ENCODE data around the gene PSMB7. TPM values are rescaled to one million over a fixed set of nuclear protein-coding genes. Genes with fewer than 3 reads are reported as not detected.

The PSMB7 gene
- total RNA-seq, 1 experiment from 2014 or later = 264 TPM

- Mint-ChIP-seq H3K4me1 (ENCODE audit: insufficient read depth, unreplicated experiment) (no peaks in the 10 kb centered on the region), H3K27me3 (ENCODE audit: insufficient read depth, unreplicated experiment) (no peaks in the 10 kb centered on the region), H3K36me3 (ENCODE audit: insufficient read depth, unreplicated experiment) (peaks cover 82% of the 10 kb centered on the region), H3K4me3 (ENCODE audit: unreplicated experiment) (no peak overlapping the region), H3K9me3 (ENCODE audit: unreplicated experiment) (no peaks in the 10 kb centered on the region), H3K27ac (ENCODE audit: low read depth, unreplicated experiment) (peak overlapping the region; percentile 42)
- TF ChIP-seq CTCF (IDR thresholded peaks at IDR 0.05; ENCODE audit: unreplicated experiment) = no peak
- CTCF ChIA-PET = interaction anchor here (0.6 kb wide), 1 partner anchor 223 kb away, joined by 3 read pairs; no protein-coding TSS in a partner anchor
- POLR2A ChIA-PET = no interaction called here
- intact Hi-C loops (cut with micrococcal nuclease) = no loop called here
- no TSS peak for BruUV-seq (replicated peaks)
- DNase-seq (ENCODE audit: unreplicated experiment) = no peak
Observed at GRCh38 chr9:124350494-124351263, 64.6 kb downstream of the PSMB7 start.

GRCh38 chr9:124349675-124350493 is 65.4 kb downstream of the PSMB7 start:
- no peak for DNase-seq (ENCODE audit: unreplicated experiment)
- no TSS peak for BruUV-seq (replicated peaks)
- ChIA-PET POLR2A (interaction anchor here (0.8 kb wide), 1 partner anchor 38 kb away, joined by 3 read pairs; no protein-coding TSS in a partner anchor), CTCF (interaction anchor here (0.6 to 0.7 kb wide), 2 partner anchors 222 to 315 kb away, joined by 3 to 4 read pairs; no protein-coding TSS in a partner anchor)
- Mint-ChIP-seq H3K9me3 (ENCODE audit: unreplicated experiment) (no peaks in the 10 kb centered on the region), H3K36me3 (ENCODE audit: insufficient read depth, unreplicated experiment) (peaks cover 80% of the 10 kb centered on the region), H3K27me3 (ENCODE audit: insufficient read depth, unreplicated experiment) (no peaks in the 10 kb centered on the region), H3K4me3 (ENCODE audit: unreplicated experiment) (no peak overlapping the region), H3K4me1 (ENCODE audit: insufficient read depth, unreplicated experiment) (no peaks in the 10 kb centered on the region), H3K27ac (ENCODE audit: low read depth, unreplicated experiment) (no peak overlapping the region)
- intact Hi-C loops (cut with micrococcal nuclease) = no loop called here
- TF ChIP-seq CTCF (IDR thresholded peaks at IDR 0.05; ENCODE audit: unreplicated experiment) = no peak

- ChIA-PET POLR2A (interaction anchor here (0.8 kb wide), 1 partner anchor 39 kb away, joined by 3 read pairs; no protein-coding TSS in a partner anchor), CTCF (interaction anchor here (0.7 kb wide), 1 partner anchor 315 kb away, joined by 4 read pairs; no protein-coding TSS in a partner anchor)
- no peak for TF ChIP-seq CTCF (IDR thresholded peaks at IDR 0.05; ENCODE audit: unreplicated experiment)
- H3K9me3 Mint-ChIP-seq (ENCODE audit: unreplicated experiment) = no peaks in the 10 kb centered on the region
- no peak overlapping the region for H3K4me3 Mint-ChIP-seq (ENCODE audit: unreplicated experiment)
- no peaks in the 10 kb centered on the region for H3K27me3 Mint-ChIP-seq (ENCODE audit: insufficient read depth, unreplicated experiment)
- intact Hi-C loops (cut with micrococcal nuclease) = no loop called here
- BruUV-seq (replicated peaks) = no TSS peak
- H3K27ac Mint-ChIP-seq (ENCODE audit: low read depth, unreplicated experiment) = no peak overlapping the region
- H3K36me3 Mint-ChIP-seq (ENCODE audit: insufficient read depth, unreplicated experiment) = peaks cover 78% of the 10 kb centered on the region
- no peaks in the 10 kb centered on the region for H3K4me1 Mint-ChIP-seq (ENCODE audit: insufficient read depth, unreplicated experiment)
- DNase-seq (ENCODE audit: unreplicated experiment) = no peak
Observed at GRCh38 chr9:124349267-124349666, 66.0 kb downstream of the PSMB7 start.

DNA sequence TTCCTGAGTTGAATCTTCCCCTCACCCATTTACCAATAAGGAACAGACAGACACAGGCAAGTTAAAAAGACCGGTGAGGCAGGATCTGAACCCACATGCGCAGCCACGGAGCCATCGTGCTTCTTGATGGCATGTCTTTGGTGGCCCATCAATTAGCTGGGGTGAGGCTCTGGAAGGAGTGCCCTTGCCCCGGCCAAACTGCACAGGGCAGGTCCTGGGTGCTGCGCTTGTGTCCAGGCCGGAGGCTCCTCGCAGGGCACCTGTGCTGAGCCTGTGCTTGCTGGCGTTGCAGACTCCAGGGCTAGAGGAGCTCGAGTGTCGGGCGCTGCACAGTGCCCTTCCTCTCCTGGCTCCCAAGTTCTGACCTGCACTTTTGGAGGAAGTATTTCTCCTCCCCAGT is 66.4 kb downstream of the PSMB7 start:
- no peak overlapping the region for H3K4me3 Mint-ChIP-seq (ENCODE audit: unreplicated experiment)
- H3K27ac Mint-ChIP-seq (ENCODE audit: low read depth, unreplicated experiment) = no peak overlapping the region
- DNase-seq (ENCODE audit: unreplicated experiment) = no peak
- no peaks in the 10 kb centered on the region for H3K4me1 Mint-ChIP-seq (ENCODE audit: insufficient read depth, unreplicated experiment)
- CTCF ChIA-PET = no interaction called here
- H3K36me3 Mint-ChIP-seq (ENCODE audit: insufficient read depth, unreplicated experiment) = peaks cover 78% of the 10 kb centered on the region
- no peaks in the 10 kb centered on the region for H3K27me3 Mint-ChIP-seq (ENCODE audit: insufficient read depth, unreplicated experiment)
- POLR2A ChIA-PET = no interaction called here
- no peaks in the 10 kb centered on the region for H3K9me3 Mint-ChIP-seq (ENCODE audit: unreplicated experiment)
- intact Hi-C loops (cut with micrococcal nuclease) = no loop called here
- TF ChIP-seq CTCF (IDR thresholded peaks at IDR 0.05; ENCODE audit: unreplicated experiment) = no peak
- BruUV-seq (replicated peaks) = no TSS peak

All from MCF 10A (cell line).